Left ventricle myocardium inferior (tissue), 1 donor: ENCODE results near the gene MAGEE1. TPM values are rescaled to one million over a fixed set of nuclear protein-coding genes. Genes with fewer than 3 reads are reported as not detected.

Experiments
- DNase-seq: peaks from one replicate; pipeline ENCODE4 v3.0.0-alpha.2; 2020
- H3K27ac ChIP-seq: fragments of 200-600 bp; replicated peaks from 2 replicates; pipeline ENCODE4 v1.8.0; 2021
- H3K27me3 ChIP-seq: fragments of 200-600 bp; 2 replicates; pipeline ENCODE4 v1.8.0; 2021; ENCODE audit warnings: low read depth
- H3K36me3 ChIP-seq: fragments of 200-600 bp; 2 replicates; pipeline ENCODE4 v1.8.0; 2021
- H3K4me1 ChIP-seq: fragments of 200-600 bp; 2 replicates; pipeline ENCODE4 v1.8.0; 2021
- H3K4me3 ChIP-seq: fragments of 200-600 bp; 2 replicates; pipeline ENCODE4 v1.8.0; 2021; ENCODE audit warnings: mild to moderate bottlenecking, moderate library complexity
- H3K9me3 ChIP-seq: fragments of 200-600 bp; replicated peaks from 2 replicates; pipeline ENCODE4 v1.8.0; 2021
- intact Hi-C: fragments of 100-400 bp; cut with micrococcal nuclease; formaldehyde crosslinking; loops from one replicate; pipeline ENCODE4 v1.11.0; 2022
- total RNA-seq: library from RNA; stranded (reverse); fragmentation: NEBNext Ultra II Directional; extraction: Animal tissue kit (Norgen Biotek cat#: 25700); gene quantifications from one replicate; pipeline ENCODE4 v1.2.1, GENCODE V29; 2021
- TF ChIP-seq, protein P1 (sequence below): fragments of 200-600 bp; IDR thresholded peaks from 2 replicates; pipeline ENCODE4 v1.8.0; 2021; ENCODE audit warnings: antibody characterized with exemption, mild to moderate bottlenecking, borderline replicate concordance
- donor health status: DM: no; HTN: yes; CAD: no; lungs with severe emphysema.

Gene MAGEE1
- total RNA-seq, 1 donor from 2014 or later, result 3.3 TPM

DNA sequence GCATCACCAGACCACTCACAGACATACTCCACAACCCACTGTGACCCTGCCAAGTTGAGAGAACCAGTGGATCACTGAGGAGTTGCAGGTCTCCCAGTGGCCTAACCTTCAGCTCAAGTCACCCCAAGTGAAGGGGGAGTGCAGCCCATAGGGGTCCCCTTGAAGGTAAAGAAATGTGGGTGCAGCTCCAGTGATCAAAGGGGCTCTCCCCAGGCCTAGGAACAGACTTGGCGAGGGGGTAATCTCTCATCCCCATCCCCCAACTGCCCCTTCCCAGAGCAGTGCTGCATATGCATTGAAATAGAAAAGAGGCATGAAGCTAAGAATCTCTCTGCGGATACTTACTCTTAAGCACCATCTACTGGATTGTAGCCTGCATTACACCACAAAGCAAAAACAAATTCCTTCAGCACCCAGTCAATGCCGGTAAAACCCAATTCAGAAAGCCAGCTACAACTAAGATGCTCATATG, 27.0 kb downstream of the MAGEE1 start:
- Histone ChIP-seq H3K36me3 (no peaks in the 10 kb centered on the region), H3K9me3 (no peaks in the 10 kb centered on the region), H3K4me3 (no peak overlapping the region), H3K4me1 (no peaks in the 10 kb centered on the region), H3K27ac (no peak overlapping the region), H3K27me3 (no peaks in the 10 kb centered on the region)
- no peak for DNase-seq
- intact Hi-C loops, result no loop called here
- TF ChIP-seq, protein P1, sequence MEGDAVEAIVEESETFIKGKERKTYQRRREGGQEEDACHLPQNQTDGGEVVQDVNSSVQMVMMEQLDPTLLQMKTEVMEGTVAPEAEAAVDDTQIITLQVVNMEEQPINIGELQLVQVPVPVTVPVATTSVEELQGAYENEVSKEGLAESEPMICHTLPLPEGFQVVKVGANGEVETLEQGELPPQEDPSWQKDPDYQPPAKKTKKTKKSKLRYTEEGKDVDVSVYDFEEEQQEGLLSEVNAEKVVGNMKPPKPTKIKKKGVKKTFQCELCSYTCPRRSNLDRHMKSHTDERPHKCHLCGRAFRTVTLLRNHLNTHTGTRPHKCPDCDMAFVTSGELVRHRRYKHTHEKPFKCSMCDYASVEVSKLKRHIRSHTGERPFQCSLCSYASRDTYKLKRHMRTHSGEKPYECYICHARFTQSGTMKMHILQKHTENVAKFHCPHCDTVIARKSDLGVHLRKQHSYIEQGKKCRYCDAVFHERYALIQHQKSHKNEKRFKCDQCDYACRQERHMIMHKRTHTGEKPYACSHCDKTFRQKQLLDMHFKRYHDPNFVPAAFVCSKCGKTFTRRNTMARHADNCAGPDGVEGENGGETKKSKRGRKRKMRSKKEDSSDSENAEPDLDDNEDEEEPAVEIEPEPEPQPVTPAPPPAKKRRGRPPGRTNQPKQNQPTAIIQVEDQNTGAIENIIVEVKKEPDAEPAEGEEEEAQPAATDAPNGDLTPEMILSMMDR, result peak; percentile 57

DNA sequence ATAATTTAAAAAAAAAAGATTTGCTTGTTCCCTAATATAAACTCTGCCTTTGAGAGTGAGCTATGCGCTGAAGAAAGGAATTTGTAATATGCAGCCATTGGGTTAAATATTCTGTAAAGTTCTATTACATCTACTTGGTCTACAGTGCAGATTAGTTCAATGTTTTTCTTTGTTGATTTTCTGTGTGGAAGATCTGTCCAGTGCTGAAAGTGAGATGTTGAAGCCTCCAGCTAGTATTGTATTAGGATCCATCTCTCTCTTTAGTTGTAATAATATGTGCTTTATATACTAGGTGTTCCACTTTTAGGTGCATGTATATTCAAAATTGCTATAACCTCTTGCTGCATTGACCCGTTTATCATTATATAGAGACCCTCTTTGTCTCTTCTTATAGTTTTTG, 49.8 kb downstream of the MAGEE1 start:
- no peak overlapping the region for H3K27ac ChIP-seq
- H3K36me3 ChIP-seq, result no peaks in the 10 kb centered on the region
- no peak overlapping the region for H3K4me3 ChIP-seq
- peaks cover 3% of the 10 kb centered on the region for H3K9me3 ChIP-seq
- TF ChIP-seq, protein P1, result no peak
- H3K4me1 ChIP-seq, result no peaks in the 10 kb centered on the region
- DNase-seq, result no peak
- no peaks in the 10 kb centered on the region for H3K27me3 ChIP-seq
- intact Hi-C loops, result no loop called here
